Trophoblast cell (in vitro differentiated cells and primary cell): Measurements from ENCODE around the gene B4GALNT4.

Experiments used
- DNase-seq, 2 donors: peaks; one replicate each; pipeline ENCODE4 v3.0.0-alpha.2; 2016
- H2AFZ ChIP-seq: 2 replicates; pipeline ENCODE4 v1.6.1; 2013; ENCODE audit warnings: low read length, moderate library complexity, mild to moderate bottlenecking; ENCODE audit not compliant: insufficient read depth, poor library complexity
- H2AK5ac ChIP-seq: 2 replicates; pipeline ENCODE4 v1.6.1; 2013; ENCODE audit warnings: mild to moderate bottlenecking, low read length
- H2BK120ac ChIP-seq: 2 replicates; pipeline ENCODE4 v1.6.1; 2013; ENCODE audit warnings: low read length, mild to moderate bottlenecking, moderate library complexity; ENCODE audit not compliant: insufficient read depth, poor library complexity
- H2BK12ac ChIP-seq: 2 replicates; pipeline ENCODE4 v1.6.1; 2013; ENCODE audit warnings: mild to moderate bottlenecking, low read length, moderate library complexity
- H2BK5ac ChIP-seq: 2 replicates; pipeline ENCODE4 v1.6.1; 2013; ENCODE audit warnings: low read length, low read depth, moderate library complexity, mild to moderate bottlenecking; ENCODE audit not compliant: poor library complexity
- H3K14ac ChIP-seq: 2 replicates; pipeline ENCODE4 v1.6.1; 2013; ENCODE audit warnings: mild to moderate bottlenecking, low read length
- H3K18ac ChIP-seq: 2 replicates; pipeline ENCODE4 v1.6.1; 2013; ENCODE audit warnings: mild to moderate bottlenecking, low read length
- H3K23ac ChIP-seq: 2 replicates; pipeline ENCODE4 v1.6.1; 2013; ENCODE audit warnings: low read length
- H3K27ac ChIP-seq: 2 replicates; pipeline ENCODE4 v1.5.1; 2013; ENCODE audit warnings: low read depth, mild to moderate bottlenecking, inconsistent platforms, low read length, moderate library complexity
- H3K27me3 ChIP-seq: 2 replicates; pipeline ENCODE4 v1.6.1; 2013; ENCODE audit warnings: inconsistent platforms, mild to moderate bottlenecking, low read length, moderate library complexity; ENCODE audit not compliant: insufficient read depth
- H3K36me3 ChIP-seq, 2 experiments: 1 replicate in 1 of 2; 2 replicates in 1 of 2; pipeline ENCODE4 v1.6.1; 2013; ENCODE audit warnings: low read length in 2 of 2, mild to moderate bottlenecking in 2 of 2, moderate library complexity in 1 of 2; ENCODE audit not compliant: insufficient read depth in 2 of 2, control insufficient read depth in 1 of 2
- H3K4ac ChIP-seq: 2 replicates; pipeline ENCODE4 v1.6.1; 2013; ENCODE audit warnings: low read depth, mild to moderate bottlenecking, low read length, moderate library complexity
- H3K4me1 ChIP-seq, 2 experiments: 1 replicate in 1 of 2; 2 replicates in 1 of 2; pipeline ENCODE4 v1.6.1; 2013; ENCODE audit warnings: low read length in 2 of 2, mild to moderate bottlenecking in 2 of 2, moderate library complexity in 1 of 2; ENCODE audit not compliant: insufficient read depth in 2 of 2, control insufficient read depth in 1 of 2
- H3K4me2 ChIP-seq: 2 replicates; pipeline ENCODE4 v1.6.1; 2013; ENCODE audit warnings: inconsistent platforms, mild to moderate bottlenecking, low read length, moderate library complexity
- H3K4me3 ChIP-seq: 2 replicates; pipeline ENCODE4 v1.5.1; 2013; ENCODE audit warnings: mild to moderate bottlenecking, low read depth, low read length, inconsistent platforms
- H3K79me1 ChIP-seq: one replicate; pipeline ENCODE4 v1.6.1; 2013; ENCODE audit warnings: low read length
- H3K79me2 ChIP-seq: 2 replicates; pipeline ENCODE4 v1.6.1; 2013; ENCODE audit warnings: low read length, mild to moderate bottlenecking; ENCODE audit not compliant: control insufficient read depth, insufficient read depth, poor library complexity
- H3K9ac ChIP-seq: 2 replicates; pipeline ENCODE4 v1.6.1; 2013; ENCODE audit warnings: mild to moderate bottlenecking, low read length
- H3K9me3 ChIP-seq: 2 replicates; pipeline ENCODE4 v1.6.1; 2013; ENCODE audit warnings: low read depth, mild to moderate bottlenecking, control low read depth, inconsistent platforms, low read length; ENCODE audit not compliant: insufficient read depth
- H4K12ac ChIP-seq: 2 replicates; pipeline ENCODE4 v1.6.1; 2013; ENCODE audit warnings: low read depth, mild to moderate bottlenecking, low read length, moderate library complexity
- H4K8ac ChIP-seq: 2 replicates; pipeline ENCODE4 v1.6.1; 2013; ENCODE audit warnings: low read depth, mild to moderate bottlenecking, low read length, moderate library complexity
- H4K91ac ChIP-seq: one replicate; pipeline ENCODE4 v1.6.1; 2013; ENCODE audit warnings: low read depth, mild to moderate bottlenecking, low read length, moderate library complexity
- WGBS: extraction: QIAGEN DNeasy Blood & Tissue Kit; methylation state at CpG from one replicate; pipeline ENCODE4 v1.1.7; 2013; ENCODE audit warnings: missing lambda C conversion rate; ENCODE audit not compliant: insufficient read length, insufficient coverage; ENCODE audit errors: extremely low coverage; 5-methylcytosine and 5-hydroxymethylcytosine counted together

B4GALNT4 gene

GRCh38 chr11:339963-340362 is 29.3 kb upstream of the B4GALNT4 start:
- Histone ChIP-seq H3K79me1 (no peaks in the 10 kb centered on the region), H2BK120ac (no peak overlapping the region), H3K14ac (no peak overlapping the region), H2BK5ac (no peak overlapping the region), H3K23ac (no peak overlapping the region), H3K9ac (no peak overlapping the region), H3K79me2 (no peaks in the 10 kb centered on the region), H4K12ac (no peak overlapping the region), H3K4ac (no peak overlapping the region), H3K36me3 (no peaks in the 10 kb centered on the region), H4K8ac (no peak overlapping the region), H2AK5ac (no peak overlapping the region), H4K91ac (no peak overlapping the region), H3K4me1 (peaks cover 0 to 3% of the 10 kb centered on the region in 2 experiments), H2BK12ac (no peak overlapping the region), H3K18ac (no peak overlapping the region), H3K27me3 (no peaks in the 10 kb centered on the region), H3K4me3 (no peak overlapping the region), H3K27ac (no peak overlapping the region), H3K4me2 (no peak overlapping the region), H2AFZ (no peak overlapping the region), H3K9me3 (no peaks in the 10 kb centered on the region)
- no peak for DNase-seq
- WGBS = no CpG with 5 or more reads among the region's 2 CpGs

DNA sequence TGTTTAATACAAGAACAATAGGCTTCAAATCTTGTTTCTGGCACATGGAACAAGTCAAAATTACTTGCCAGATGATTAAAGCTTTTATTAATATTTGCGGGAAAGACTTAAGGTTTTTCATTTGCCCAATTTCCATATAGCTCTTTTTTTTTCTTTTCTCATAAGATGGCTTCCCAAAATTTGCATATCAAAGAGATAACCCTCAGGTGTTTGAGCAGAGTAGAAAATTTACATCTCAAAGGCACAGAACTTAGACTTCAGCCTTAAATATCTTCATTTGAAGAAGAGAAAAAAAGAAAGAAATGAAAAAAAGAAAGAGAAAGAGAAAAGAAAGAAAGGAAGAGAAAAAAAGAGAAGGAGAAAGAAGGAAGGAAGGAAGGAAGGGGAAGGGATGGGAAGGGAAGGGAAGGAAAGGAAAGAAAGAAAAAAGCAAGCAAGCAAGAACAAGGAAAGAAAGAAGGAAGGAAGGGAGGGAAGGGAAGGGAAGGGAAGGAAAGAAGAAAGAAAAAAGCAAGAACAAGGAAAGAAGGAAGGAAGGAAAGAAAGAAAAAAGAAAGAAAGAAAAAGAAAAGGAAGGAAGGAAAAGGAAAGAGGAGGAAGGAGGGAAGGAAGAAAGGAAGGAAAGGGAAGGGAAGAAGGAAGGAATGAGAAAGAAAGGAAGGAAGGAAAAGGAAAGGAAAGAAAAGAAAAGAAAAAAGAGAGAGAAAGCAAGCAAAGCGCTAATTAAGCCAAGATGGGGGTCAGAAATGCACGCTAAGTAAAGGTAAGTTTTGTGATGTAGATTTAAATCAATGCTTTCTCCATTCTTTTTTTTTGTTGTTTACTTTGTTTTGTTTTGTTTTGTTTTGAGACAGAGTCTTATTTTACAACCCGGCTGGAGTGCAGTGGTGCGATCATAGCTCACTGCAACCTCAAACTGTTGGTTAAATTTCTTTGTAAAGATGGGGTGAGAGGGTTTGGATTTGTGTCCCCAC is 28.5 kb upstream of the B4GALNT4 start:
- H3K9me3 ChIP-seq = no peaks in the 10 kb centered on the region
- no peaks in the 10 kb centered on the region for H3K36me3 ChIP-seq
- peaks cover 0 to 3% of the 10 kb centered on the region in 2 experiments for H3K4me1 ChIP-seq
- no peak overlapping the region for H3K18ac ChIP-seq
- no peak overlapping the region for H2BK5ac ChIP-seq
- no peak overlapping the region for H3K14ac ChIP-seq
- no peak overlapping the region for H3K23ac ChIP-seq
- no peak overlapping the region for H4K8ac ChIP-seq
- no peaks in the 10 kb centered on the region for H3K27me3 ChIP-seq
- no peak overlapping the region for H2BK12ac ChIP-seq
- no peak overlapping the region for H3K4me3 ChIP-seq
- H3K79me1 ChIP-seq = no peaks in the 10 kb centered on the region
- no peak overlapping the region for H3K4me2 ChIP-seq
- no peak overlapping the region for H3K9ac ChIP-seq
- no peak overlapping the region for H4K91ac ChIP-seq
- no peak overlapping the region for H3K4ac ChIP-seq
- no peak overlapping the region for H2BK120ac ChIP-seq
- no peaks in the 10 kb centered on the region for H3K79me2 ChIP-seq
- no peak for DNase-seq
- H2AFZ ChIP-seq = no peak overlapping the region
- H2AK5ac ChIP-seq = no peak overlapping the region
- H4K12ac ChIP-seq = no peak overlapping the region
- H3K27ac ChIP-seq = no peak overlapping the region
- WGBS = no CpG with 5 or more reads among the region's 5 CpGs

- Histone ChIP-seq H2AFZ (no peak overlapping the region), H3K9me3 (no peaks in the 10 kb centered on the region)
- WGBS = no CpG with 5 or more reads among the region's 3 CpGs
These were observed 27.0 kb upstream of the B4GALNT4 start for GRCh38 chr11:342328-342727.

DNA sequence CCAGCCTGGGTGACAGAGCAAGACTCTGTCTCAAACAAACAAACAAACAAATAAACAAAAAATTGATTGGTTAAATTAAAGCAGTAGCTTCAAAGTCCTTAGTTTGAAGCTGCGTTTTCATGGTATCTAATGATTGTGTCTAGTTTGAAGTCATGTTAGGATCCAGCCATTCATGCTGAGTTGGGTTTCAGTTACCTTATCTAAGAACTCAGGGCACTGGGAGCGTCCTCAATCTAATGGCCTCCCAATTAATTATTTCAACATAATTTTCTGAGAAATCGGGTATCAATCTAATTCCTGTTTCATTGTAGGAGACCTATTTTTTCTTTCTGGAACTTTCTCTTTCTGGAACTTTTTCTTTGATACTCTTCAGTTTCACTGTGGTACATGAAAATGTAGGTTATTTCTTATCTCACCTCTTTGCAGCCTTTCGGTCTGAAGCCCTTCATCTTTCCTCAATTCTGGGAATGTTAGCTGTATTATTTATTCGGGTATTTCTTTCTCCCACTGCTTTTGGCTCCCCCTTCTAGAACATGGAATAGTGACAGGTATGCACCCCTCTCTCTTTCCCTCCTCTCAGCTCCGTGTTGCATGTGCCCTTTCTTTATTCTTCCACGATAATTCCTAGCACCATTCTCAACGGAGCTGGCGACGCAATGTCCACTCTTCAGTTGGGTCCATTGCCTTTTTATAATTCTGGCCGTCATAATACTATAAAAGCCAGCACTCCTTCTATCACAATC is 24.3 kb upstream of the B4GALNT4 start:
- H2BK5ac ChIP-seq = no peak overlapping the region
- H3K9ac ChIP-seq = no peak overlapping the region
- H2BK12ac ChIP-seq = no peak overlapping the region
- H4K8ac ChIP-seq = no peak overlapping the region
- no peaks in the 10 kb centered on the region for H3K9me3 ChIP-seq
- peaks cover 0 to 3% of the 10 kb centered on the region in 2 experiments for H3K4me1 ChIP-seq
- no peak overlapping the region for H4K91ac ChIP-seq
- no peaks in the 10 kb centered on the region for H3K36me3 ChIP-seq
- H3K14ac ChIP-seq = no peak overlapping the region
- H3K27ac ChIP-seq = no peak overlapping the region
- no peak overlapping the region for H2BK120ac ChIP-seq
- H3K4me3 ChIP-seq = no peak overlapping the region
- WGBS = no CpG with 5 or more reads among the region's 11 CpGs
- no peak overlapping the region for H2AK5ac ChIP-seq
- H2AFZ ChIP-seq = no peak overlapping the region
- H3K18ac ChIP-seq = no peak overlapping the region
- no peak overlapping the region for H3K4ac ChIP-seq
- no peak overlapping the region for H4K12ac ChIP-seq
- no peak overlapping the region for H3K4me2 ChIP-seq
- DNase-seq = no peak
- no peaks in the 10 kb centered on the region for H3K27me3 ChIP-seq
- H3K23ac ChIP-seq = no peak overlapping the region
- H3K79me2 ChIP-seq = no peaks in the 10 kb centered on the region
- no peaks in the 10 kb centered on the region for H3K79me1 ChIP-seq

More at GRCh38 chr11:342328-342727, 27.0 kb upstream of the B4GALNT4 start:
- H2BK120ac ChIP-seq = no peak overlapping the region
- no peak overlapping the region for H3K4ac ChIP-seq
- no peak overlapping the region for H4K91ac ChIP-seq
- no peak for DNase-seq
- no peaks in the 10 kb centered on the region for H3K36me3 ChIP-seq
- no peaks in the 10 kb centered on the region for H3K79me2 ChIP-seq
- H4K12ac ChIP-seq = no peak overlapping the region
- H3K4me3 ChIP-seq = no peak overlapping the region
- no peak overlapping the region for H3K18ac ChIP-seq
- H2BK12ac ChIP-seq = no peak overlapping the region
- no peak overlapping the region for H3K9ac ChIP-seq
- H3K14ac ChIP-seq = no peak overlapping the region
- H3K23ac ChIP-seq = no peak overlapping the region
- H3K4me2 ChIP-seq = no peak overlapping the region
- no peaks in the 10 kb centered on the region for H3K27me3 ChIP-seq
- H2AK5ac ChIP-seq = no peak overlapping the region
- no peak overlapping the region for H3K27ac ChIP-seq
- peaks cover 0 to 3% of the 10 kb centered on the region in 2 experiments for H3K4me1 ChIP-seq
- no peaks in the 10 kb centered on the region for H3K79me1 ChIP-seq
- no peak overlapping the region for H4K8ac ChIP-seq
- no peak overlapping the region for H2BK5ac ChIP-seq
